ENCODE data around the gene EXT2.

- TF ChIP-seq CTCF (IDR thresholded peaks at IDR 0.05), result no peak
- TF ChIP-seq POLR2A (IDR thresholded peaks at IDR 0.05), result no peak
Observed at GRCh38 chr11:44267750-44268613, 172.5 kb downstream of the EXT2 start.
